GM21723 (cell line): Measurements from ENCODE around the gene PIWIL1.

Source experiments
- ATAC-seq: cut with Tn5 transposase; IDR thresholded peaks from one replicate; pipeline ENCODE4 v1.9.1; 2021; ENCODE audit warnings: mild to moderate bottlenecking, moderate library complexity; ENCODE audit not compliant: unreplicated experiment

The PIWIL1 gene

GRCh38 chr12:130372936-130373335 lies 35.2 kb downstream of the PIWIL1 start:
- ATAC-seq: no peak

- no peak for ATAC-seq
These were observed 36.4 kb downstream of the PIWIL1 start for GRCh38 chr12:130374083-130374482.

GRCh38 chr12:130375296-130376287 lies 37.9 kb downstream of the PIWIL1 start:
- no peak for ATAC-seq

GRCh38 chr12:130382818-130383217 lies 45.1 kb downstream of the PIWIL1 start:
- no peak for ATAC-seq

- no peak for ATAC-seq
These were observed 46.5 kb downstream of the PIWIL1 start for GRCh38 chr12:130384234-130384633.

- ATAC-seq: no peak
These were observed 47.5 kb downstream of the PIWIL1 start for GRCh38 chr12:130385193-130385592.

- no peak for ATAC-seq
These were observed 53.5 kb downstream of the PIWIL1 start for GRCh38 chr12:130391186-130391585.

- no peak for ATAC-seq
These were observed 57.2 kb downstream of the PIWIL1 start for GRCh38 chr12:130394906-130395305.

GRCh38 chr12:130396667-130397066 lies 59.0 kb downstream of the PIWIL1 start:
- ATAC-seq: no peak

GRCh38 chr12:130398100-130398848 lies 60.6 kb downstream of the PIWIL1 start:
- no peak for ATAC-seq

- ATAC-seq: no peak
These were observed 64.0 kb downstream of the PIWIL1 start for GRCh38 chr12:130401703-130402102.

- ATAC-seq: no peak
These were observed 67.6 kb downstream of the PIWIL1 start for GRCh38 chr12:130405332-130405731.

- ATAC-seq: no peak
These were observed 74.7 kb downstream of the PIWIL1 start for GRCh38 chr12:130412384-130412783.

GRCh38 chr12:130413909-130414308 lies 76.2 kb downstream of the PIWIL1 start:
- ATAC-seq: no peak

GRCh38 chr12:130414381-130414780 lies 76.7 kb downstream of the PIWIL1 start:
- no peak for ATAC-seq

- no peak for ATAC-seq
These were observed 80.6 kb downstream of the PIWIL1 start for GRCh38 chr12:130418251-130418650.

GRCh38 chr12:130419116-130419515 lies 81.4 kb downstream of the PIWIL1 start:
- ATAC-seq: no peak

GRCh38 chr12:130420071-130420470 lies 82.4 kb downstream of the PIWIL1 start:
- ATAC-seq: no peak

GRCh38 chr12:130421896-130422295 lies 84.2 kb downstream of the PIWIL1 start:
- no peak for ATAC-seq
